ENCODE measurements around the gene MORF4L1.

- TF ChIP-seq CTCF (IDR thresholded peaks at IDR 0.05) (no peak), REST (IDR thresholded peaks at IDR 0.05; ENCODE audit: insufficient read depth in 1 of 2, low read depth in 2 of 2, low read length in 1 of 2) (no peak), POLR2AphosphoS5 (IDR thresholded peaks at IDR 0.05; ENCODE audit: low read depth, low read length) (no peak), SIN3A (IDR thresholded peaks at IDR 0.05; ENCODE audit: borderline replicate concordance, insufficient read depth, low read depth, low read length) (no peak), TCF7L2 (IDR thresholded peaks at IDR 0.05; ENCODE audit: low read depth, low read length) (no peak)
Observed at GRCh38 chr15:78831229-78832207, 41.2 kb upstream of the MORF4L1 start.

All from Panc1 (cell line).